CD14-positive monocyte (primary cell): ENCODE data around the gene DMXL2. TPM values are rescaled to one million over a fixed set of nuclear protein-coding genes. Genes with fewer than 3 reads are reported as not detected.

Experiments used
- DNase-seq, 3 donors: peaks; one replicate each; pipeline ENCODE4 v3.0.0-alpha.2; 2011 to 2022
- H2AFZ ChIP-seq: 2 replicates; pipeline ENCODE4 v1.6.0; 2012; ENCODE audit warnings: mild to moderate bottlenecking, low read depth, low read length, inconsistent platforms; ENCODE audit not compliant: insufficient read depth, poor library complexity, severe bottlenecking
- H3K27ac ChIP-seq, 2 donors: 1 replicate in 1 of 2; 2 replicates in 1 of 2; pipeline ENCODE4 v1.5.1; 2012 to 2013; ENCODE audit warnings: low read length in 2 of 2, control low read depth in 1 of 2, inconsistent platforms in 1 of 2, low read depth in 1 of 2, mild to moderate bottlenecking in 1 of 2
- H3K27me3 ChIP-seq, 2 donors: one replicate each; pipeline versions ENCODE4 v1.6.0 to v1.6.1; 2011 to 2013; ENCODE audit warnings: low read length in 2 of 2; ENCODE audit not compliant: control insufficient read depth in 2 of 2, insufficient read depth in 2 of 2
- H3K36me3 ChIP-seq, 2 donors: replicated peaks in 1 of 2; 1 replicate in 1 of 2; 2 replicates in 1 of 2; pipeline versions ENCODE4 v1.5.1 to v1.6.1; 2012 to 2013; ENCODE audit warnings: low read length in 2 of 2, control low read depth in 1 of 2, inconsistent platforms in 1 of 2, mild to moderate bottlenecking in 1 of 2; ENCODE audit not compliant: insufficient read depth in 2 of 2, control insufficient read depth in 1 of 2
- H3K4me1 ChIP-seq, 2 donors: 1 replicate in 1 of 2; 2 replicates in 1 of 2; pipeline versions ENCODE4 v1.5.1 to v1.6.1; 2012 to 2013; ENCODE audit warnings: low read length in 2 of 2, control low read depth in 1 of 2, inconsistent platforms in 1 of 2, mild to moderate bottlenecking in 1 of 2, moderate library complexity in 1 of 2; ENCODE audit not compliant: insufficient read depth in 2 of 2, control insufficient read depth in 1 of 2
- H3K4me2 ChIP-seq: replicated peaks from 2 replicates; pipeline ENCODE3; 2012; ENCODE audit warnings: low read length, moderate library complexity, mild to moderate bottlenecking; ENCODE audit not compliant: poor library complexity, severe bottlenecking; ENCODE audit errors: extremely low read depth
- H3K4me3 ChIP-seq, 3 experiments: fragments of 200-600 bp in 1 of 3; sonication (generic) in 1 of 3; replicated peaks in 1 of 3; 1 replicate in 2 of 3; 2 replicates in 1 of 3; pipeline ENCODE4 v1.5.1; 2011 to 2013; ENCODE audit warnings: low read length in 3 of 3, mild to moderate bottlenecking in 3 of 3, control low read depth in 2 of 3, low read depth in 2 of 3, inconsistent platforms in 1 of 3, moderate library complexity in 1 of 3
- H3K79me2 ChIP-seq: 2 replicates; pipeline ENCODE4 v1.6.0; 2012; ENCODE audit warnings: mild to moderate bottlenecking, control low read depth, inconsistent platforms, low read length, moderate library complexity; ENCODE audit not compliant: insufficient read depth
- H3K9ac ChIP-seq: 2 replicates; pipeline ENCODE4 v1.6.0; 2017; ENCODE audit warnings: low read length, mild to moderate bottlenecking; ENCODE audit not compliant: insufficient read depth, poor library complexity, severe bottlenecking
- H3K9me3 ChIP-seq, 2 donors: replicated peaks in 1 of 2; 1 replicate in 1 of 2; 2 replicates in 1 of 2; pipeline versions ENCODE4 v1.5.1 to v1.6.1; 2012 to 2013; ENCODE audit warnings: low read length in 2 of 2, control low read depth in 1 of 2; ENCODE audit not compliant: control insufficient read depth in 1 of 2, insufficient read depth in 1 of 2
- H4K20me1 ChIP-seq: 2 replicates; pipeline ENCODE4 v1.6.0; 2012; ENCODE audit warnings: mild to moderate bottlenecking, low read length, control low read depth, moderate library complexity; ENCODE audit not compliant: insufficient read depth
- H3K27ac Mint-ChIP-seq, 7 donors: one replicate each; pipeline ENCODE4 v1.8.0; 2020; ENCODE audit warnings: mild to moderate bottlenecking in 7 of 7, mixed read lengths in 7 of 7, moderate library complexity in 6 of 7, inconsistent platforms in 2 of 7
- H3K27me3 Mint-ChIP-seq, 3 donors: one replicate each; pipeline ENCODE4 v1.8.0; 2021 to 2022; ENCODE audit warnings: low read depth in 3 of 3, mild to moderate bottlenecking in 3 of 3, mixed read lengths in 3 of 3, moderate library complexity in 3 of 3, inconsistent platforms in 1 of 3
- H3K36me3 Mint-ChIP-seq, 2 donors: one replicate each; pipeline ENCODE4 v1.8.0; 2020; ENCODE audit warnings: mixed read lengths in 2 of 2, inconsistent platforms in 1 of 2, mild to moderate bottlenecking in 1 of 2
- H3K4me1 Mint-ChIP-seq: one replicate; pipeline ENCODE4 v1.8.0; 2020; ENCODE audit warnings: mild to moderate bottlenecking, mixed read lengths
- H3K4me3 Mint-ChIP-seq, 2 donors: one replicate each; pipeline ENCODE4 v1.8.0; 2020; ENCODE audit warnings: mild to moderate bottlenecking in 2 of 2, mixed read lengths in 2 of 2, moderate library complexity in 1 of 2
- H3K9me3 Mint-ChIP-seq, 7 donors: one replicate each; pipeline ENCODE4 v1.8.0; 2020 to 2022; ENCODE audit warnings: mixed read lengths in 7 of 7, mild to moderate bottlenecking in 6 of 7, moderate library complexity in 6 of 7, inconsistent platforms in 2 of 7
- WGBS: methylation state at CpG from one replicate; pipeline ENCODE4 v1.1.5; 2013; ENCODE audit warnings: missing lambda C conversion rate; ENCODE audit not compliant: insufficient coverage; 5-methylcytosine and 5-hydroxymethylcytosine counted together
- intact Hi-C, 2 donors: fragments of 100-400 bp; cut with micrococcal nuclease; formaldehyde crosslinking; loops; one replicate each; pipeline versions ENCODE4 v1.15.0 to v1.15.1; 2023
- polyA plus RNA-seq, 3 donors: library from polyadenylated mRNA; depleted of rRNA in 1 of 3; unstranded in 2 of 3; stranded (reverse) in 1 of 3; fragments of 300-500 nt in 2 of 3; fragments of >200 nt in 1 of 3; fragmentation: Illumina TruSeq in 2 of 3; gene quantifications; 1 replicate in 2 of 3; 2 replicates in 1 of 3; pipeline ENCODE4 v1.2.3, GENCODE V29; 2012 to 2021
- TF ChIP-seq, protein P1 (sequence below): fragments of 200-600 bp; IDR thresholded peaks from one replicate; pipeline ENCODE4 v1.8.0; 2022; ENCODE audit warnings: antibody characterized with exemption, mild to moderate bottlenecking

DMXL2 gene
- polyA plus RNA-seq, 3 donors: 29.1 to 449 (median 45.5) TPM

DNA sequence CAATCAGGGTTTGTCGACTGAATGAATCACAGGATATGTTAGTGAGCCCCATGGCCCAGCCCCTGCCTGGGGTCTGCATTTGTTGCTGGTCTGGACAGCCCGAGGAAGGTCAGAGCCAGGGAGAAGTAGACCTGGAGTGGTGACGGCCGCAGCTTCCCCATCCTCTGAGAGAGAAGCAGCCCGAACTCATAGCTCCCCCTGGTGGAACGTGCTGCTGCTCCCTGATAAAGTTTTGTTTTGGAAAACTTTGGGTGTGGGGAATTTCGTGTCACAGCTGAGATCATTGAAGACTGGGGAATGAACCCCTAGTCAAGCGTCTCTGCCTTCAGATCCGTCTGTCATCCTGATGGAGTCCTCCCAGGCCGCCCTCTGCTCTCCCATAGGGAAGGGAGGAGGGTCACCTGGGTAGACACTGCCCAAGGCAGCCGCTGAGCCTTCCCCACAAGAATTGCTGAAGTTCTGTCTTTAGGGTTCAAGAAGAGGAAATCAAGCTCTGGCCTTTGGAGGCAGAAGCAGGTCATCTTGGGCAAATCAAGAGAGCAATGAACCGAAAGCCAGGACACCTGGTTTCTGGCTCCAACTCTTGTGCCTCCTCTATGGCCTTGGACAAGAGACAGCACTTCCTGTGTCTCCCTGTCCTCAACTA, 220.6 kb downstream of the DMXL2 start:
- no peak overlapping the region for H3K27ac ChIP-seq
- no peak overlapping the region for H3K4me2 ChIP-seq
- H2AFZ ChIP-seq: no peak overlapping the region
- Mint-ChIP-seq H3K27ac (no peak overlapping the region), H3K36me3 (no peaks in the 10 kb centered on the region), H3K4me3 (no peak overlapping the region), H3K9me3 (no peaks in the 10 kb centered on the region), H3K27me3 (peaks cover 13 to 20% (median 20%) of the 10 kb centered on the region in 3 donors), H3K4me1 (peaks cover 10% of the 10 kb centered on the region)
- H4K20me1 ChIP-seq: no peaks in the 10 kb centered on the region
- WGBS: 51% methylated on average over 6 of the region's 12 CpGs
- H3K9ac ChIP-seq: no peak overlapping the region
- peak; percentile 23 to 55 (median 48) for DNase-seq
- no peaks in the 10 kb centered on the region for H3K79me2 ChIP-seq
- no peaks in the 10 kb centered on the region for H3K9me3 ChIP-seq
- H3K36me3 ChIP-seq: no peaks in the 10 kb centered on the region
- intact Hi-C loops: loop anchor here in 1 of 2 donors (5.0 kb wide), 1 partner anchor 240 kb away; no protein-coding TSS in a partner anchor
- H3K4me1 ChIP-seq: peaks cover 0 to 3% of the 10 kb centered on the region in 2 donors
- H3K27me3 ChIP-seq: peaks cover 12 to 20% of the 10 kb centered on the region in 2 donors
- TF ChIP-seq, protein P1, sequence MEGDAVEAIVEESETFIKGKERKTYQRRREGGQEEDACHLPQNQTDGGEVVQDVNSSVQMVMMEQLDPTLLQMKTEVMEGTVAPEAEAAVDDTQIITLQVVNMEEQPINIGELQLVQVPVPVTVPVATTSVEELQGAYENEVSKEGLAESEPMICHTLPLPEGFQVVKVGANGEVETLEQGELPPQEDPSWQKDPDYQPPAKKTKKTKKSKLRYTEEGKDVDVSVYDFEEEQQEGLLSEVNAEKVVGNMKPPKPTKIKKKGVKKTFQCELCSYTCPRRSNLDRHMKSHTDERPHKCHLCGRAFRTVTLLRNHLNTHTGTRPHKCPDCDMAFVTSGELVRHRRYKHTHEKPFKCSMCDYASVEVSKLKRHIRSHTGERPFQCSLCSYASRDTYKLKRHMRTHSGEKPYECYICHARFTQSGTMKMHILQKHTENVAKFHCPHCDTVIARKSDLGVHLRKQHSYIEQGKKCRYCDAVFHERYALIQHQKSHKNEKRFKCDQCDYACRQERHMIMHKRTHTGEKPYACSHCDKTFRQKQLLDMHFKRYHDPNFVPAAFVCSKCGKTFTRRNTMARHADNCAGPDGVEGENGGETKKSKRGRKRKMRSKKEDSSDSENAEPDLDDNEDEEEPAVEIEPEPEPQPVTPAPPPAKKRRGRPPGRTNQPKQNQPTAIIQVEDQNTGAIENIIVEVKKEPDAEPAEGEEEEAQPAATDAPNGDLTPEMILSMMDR: peak; percentile 84
- H3K4me3 ChIP-seq: no peak overlapping the region

- no peaks in the 10 kb centered on the region for H3K79me2 ChIP-seq
- no peak overlapping the region for H3K27ac ChIP-seq
- Mint-ChIP-seq H3K9me3 (no peaks in the 10 kb centered on the region), H3K27me3 (peaks cover 13 to 20% (median 17%) of the 10 kb centered on the region in 3 donors), H3K27ac (no peak overlapping the region), H3K4me3 (no peak overlapping the region), H3K4me1 (peaks cover 10% of the 10 kb centered on the region), H3K36me3 (no peaks in the 10 kb centered on the region)
- TF ChIP-seq, protein P1: no peak
- peaks cover 12 to 20% of the 10 kb centered on the region in 2 donors for H3K27me3 ChIP-seq
- H3K36me3 ChIP-seq: no peaks in the 10 kb centered on the region
- H4K20me1 ChIP-seq: no peaks in the 10 kb centered on the region
- no peak overlapping the region for H2AFZ ChIP-seq
- H3K9me3 ChIP-seq: no peaks in the 10 kb centered on the region
- intact Hi-C loops: loop anchor here in 1 of 2 donors (5.0 kb wide), 1 partner anchor 239 kb away; no protein-coding TSS in a partner anchor
- no peak overlapping the region for H3K4me3 ChIP-seq
- H3K4me1 ChIP-seq: peaks cover 0 to 2% of the 10 kb centered on the region in 2 donors
- DNase-seq: no peak
- H3K9ac ChIP-seq: no peak overlapping the region
- H3K4me2 ChIP-seq: no peak overlapping the region
- WGBS: 90% methylated on average over 1 of the region's 7 CpGs
Measured at GRCh38 chr15:51401051-51401780, 221.4 kb downstream of the DMXL2 start.
